Endothelial cell of umbilical vein (primary cell): ENCODE measurements around the gene PLD1. TPM values are rescaled to one million over a fixed set of nuclear protein-coding genes. Genes with fewer than 3 reads are reported as not detected.

Source experiments
- BruUV-seq: library from RNA; stranded (reverse); fragments of 400-500 nt; replicated peaks from 2 replicates; lab custom pipeline; 2021; lab: Mats Ljungman, UMichigan
- CTCF ChIA-PET: fragments of 300-600, 350-600 bp; sonication (Branson Sonifier 250); formaldehyde crosslinking; loops from one replicate; lab custom pipeline; 2021; ENCODE audit warnings: antibody characterized with exemption, inconsistent platforms; lab: Charles Lee
- POLR2A ChIA-PET: fragments of 300-600, 350-600 bp; sonication (Branson Sonifier 250); formaldehyde crosslinking; loops from one replicate; lab custom pipeline; 2021; ENCODE audit warnings: antibody characterized with exemption, inconsistent platforms; lab: Charles Lee
- DNase-seq: peaks from one replicate; pipeline ENCODE4 v3.0.0-alpha.2; 2011; ENCODE audit warnings: low read depth, low spot score
- FAIRE-seq: peaks from 2 replicates; lab custom pipeline; 2011; peaks lifted over from hg19 to GRCh38; lab: Jason Lieb, UNC
- H2AFZ ChIP-seq: 2 replicates; pipeline ENCODE4 v1.6.0; 2012; ENCODE audit warnings: low read depth, low read length, control low read depth, inconsistent platforms
- H3K27ac ChIP-seq: 2 replicates; pipeline ENCODE4 v1.5.1; 2011; ENCODE audit warnings: low read depth, mild to moderate bottlenecking, control low read depth, low read length, moderate library complexity; ENCODE audit not compliant: insufficient read depth
- H3K27me3 ChIP-seq, 2 experiments: 2 replicates each; pipeline versions ENCODE4 v1.6.0 to v1.6.1; 2011; ENCODE audit warnings: low read length in 2 of 2, mixed read lengths in 1 of 2; ENCODE audit not compliant: control insufficient read depth in 2 of 2, insufficient read depth in 2 of 2
- H3K36me3 ChIP-seq, 2 experiments: 2 replicates in 1 of 2; 3 replicates in 1 of 2; pipeline ENCODE4 v1.5.1; 2011; ENCODE audit warnings: low read length in 2 of 2, mild to moderate bottlenecking in 1 of 2, moderate library complexity in 1 of 2; ENCODE audit not compliant: control insufficient read depth in 2 of 2, insufficient read depth in 2 of 2; ENCODE audit errors: extremely low read depth in 1 of 2
- H3K4me1 ChIP-seq: 3 replicates; pipeline ENCODE4 v1.5.1; 2011; ENCODE audit warnings: mild to moderate bottlenecking, low read length; ENCODE audit not compliant: control insufficient read depth, insufficient read depth; ENCODE audit errors: extremely low read depth
- H3K4me2 ChIP-seq: 2 replicates; pipeline ENCODE4 v1.6.1; 2011; ENCODE audit warnings: low read length, control low read depth, mixed read lengths; ENCODE audit not compliant: insufficient read depth
- H3K4me3 ChIP-seq, 3 experiments: fragments of 200-600 bp in 1 of 3; sonication (generic), shearing (Covaris generic) in 1 of 3; replicated peaks in 1 of 3; 2 replicates each; pipeline ENCODE4 v1.5.1; 2011 to 2016; ENCODE audit warnings: control low read depth in 3 of 3, low read length in 3 of 3, mild to moderate bottlenecking in 2 of 3, inconsistent platforms in 1 of 3, low read depth in 1 of 3, moderate library complexity in 1 of 3; ENCODE audit not compliant: insufficient read depth in 1 of 3
- H3K79me2 ChIP-seq: 2 replicates; pipeline ENCODE4 v1.6.0; 2012; ENCODE audit warnings: low read length, inconsistent platforms; ENCODE audit not compliant: control insufficient read depth, insufficient read depth
- H3K9ac ChIP-seq: replicated peaks from 2 replicates; pipeline ENCODE3; 2011; ENCODE audit warnings: low read length, control low read depth; ENCODE audit not compliant: insufficient read depth; ENCODE audit errors: extremely low read depth
- H3K9me1 ChIP-seq: replicated peaks from 3 replicates; pipeline ENCODE4 v1.6.0; 2011; ENCODE audit warnings: mild to moderate bottlenecking, low read length; ENCODE audit not compliant: control insufficient read depth, insufficient read depth; ENCODE audit errors: extremely low read depth
- H3K9me3 ChIP-seq: replicated peaks from 2 replicates; pipeline ENCODE4 v1.5.1; 2012; ENCODE audit warnings: low read length, inconsistent platforms; ENCODE audit not compliant: control insufficient read depth, insufficient read depth
- H4K20me1 ChIP-seq: replicated peaks from 2 replicates; pipeline ENCODE3; 2011; ENCODE audit warnings: mild to moderate bottlenecking, low read length; ENCODE audit not compliant: control insufficient read depth, insufficient read depth; ENCODE audit errors: extremely low read depth
- CTCF ChIP-seq, 2 donors: IDR thresholded peaks; 1 replicate in 1 of 2; 2 replicates in 1 of 2; pipeline ENCODE4 v1.5.1; 2011; ENCODE audit warnings: low read length in 2 of 2, mild to moderate bottlenecking in 2 of 2, moderate library complexity in 2 of 2, control low read depth in 1 of 2, inconsistent platforms in 1 of 2, low read depth in 1 of 2; ENCODE audit not compliant: insufficient read depth in 1 of 2; ENCODE audit errors: extremely low read depth in 1 of 2
- EZH2 ChIP-seq: IDR thresholded peaks from 2 replicates; pipeline ENCODE4 v1.6.1; 2012; ENCODE audit warnings: borderline replicate concordance, low read depth, mild to moderate bottlenecking, moderate library complexity, low read length, inconsistent platforms; ENCODE audit not compliant: severe bottlenecking
- FOS ChIP-seq: IDR thresholded peaks from 2 replicates; pipeline ENCODE4 v1.6.1; 2011; ENCODE audit warnings: mild to moderate bottlenecking, low read length, moderate library complexity, borderline replicate concordance; ENCODE audit not compliant: insufficient read depth
- GATA2 ChIP-seq: IDR thresholded peaks from 2 replicates; pipeline ENCODE4 v1.7.0; 2011; ENCODE audit warnings: low read depth, mild to moderate bottlenecking, moderate library complexity, mixed read lengths, low read length; ENCODE audit not compliant: insufficient read length, insufficient read depth
- JUN ChIP-seq: IDR thresholded peaks from 2 replicates; pipeline ENCODE4 v1.6.1; 2011; ENCODE audit warnings: borderline replicate concordance, low read depth; ENCODE audit not compliant: insufficient read length, insufficient read depth
- MYC ChIP-seq: IDR thresholded peaks from one replicate; pipeline ENCODE4 v1.6.1; 2011; ENCODE audit warnings: mild to moderate bottlenecking, low read depth, low read length
- POLR2A ChIP-seq: IDR thresholded peaks from 2 replicates; pipeline ENCODE4 v1.6.1; 2012; ENCODE audit warnings: low read depth, mild to moderate bottlenecking, control low read depth, low read length
- POLR2AphosphoS5 ChIP-seq: IDR thresholded peaks from 2 replicates; pipeline ENCODE4 v1.6.1; 2012; ENCODE audit warnings: low read depth, mild to moderate bottlenecking, control low read depth, low read length, moderate library complexity; ENCODE audit not compliant: insufficient read depth
- dilution Hi-C: fragments of 300-500 bp; cut with MboI; formaldehyde crosslinking; loops from one replicate; pipeline ENCODE4 v1.15.0; 2019; ENCODE audit warnings: low sequenced_read_pairs; ENCODE audit not compliant: extremely low pct_ligation_motif_present
- intact Hi-C: fragments of 100-400 bp; cut with micrococcal nuclease; formaldehyde crosslinking; loops from one replicate; pipeline ENCODE4 v1.10.0; 2022
- polyA plus RNA-seq, 4 experiments: library from polyadenylated mRNA; depleted of rRNA in 3 of 4; stranded (reverse) in 3 of 4; unstranded in 1 of 4; fragments of >200 nt; gene quantifications; 2 replicates each; pipeline versions ENCODE4 v1.2.1 to v1.2.3, GENCODE V29; 2011 to 2012; ENCODE audit warnings: missing spikeins in 1 of 4
- total RNA-seq: library from RNA; stranded (reverse); gene quantifications from 2 replicates; pipeline ENCODE4 v1.2.3, GENCODE V29; 2021

The PLD1 gene
- total and polyA plus RNA-seq, 2 donors (not counting 3 experiments of a cell fraction or from before 2014, with no cell fraction given) = 42.0 to 108 TPM

- TF ChIP-seq MYC = no peak
- TF ChIP-seq POLR2A = no peak
- TF ChIP-seq CTCF (IDR thresholded peaks at IDR 0.05; ENCODE audit: extremely low read depth in 1 of 2, insufficient read depth in 1 of 2, low read depth in 1 of 2, low read length in 2 of 2) = no peak
- TF ChIP-seq EZH2 = no peak
- no peak for TF ChIP-seq GATA2
- TF ChIP-seq POLR2AphosphoS5 = no peak
- TF ChIP-seq JUN = no peak
- no peak for TF ChIP-seq FOS
- ChIA-PET CTCF (no interaction called here), POLR2A (interaction anchor here (0.7 kb wide), 1 partner anchor 284 kb away, joined by 3 read pairs; no protein-coding TSS in a partner anchor)
- Histone ChIP-seq H3K9me1 (no peaks in the 10 kb centered on the region), H4K20me1 (no peaks in the 10 kb centered on the region), H3K4me3 (no peak overlapping the region), H2AFZ (no peak overlapping the region), H3K4me2 (no peak overlapping the region), H3K27me3 (no peaks in the 10 kb centered on the region), H3K27ac (no peak overlapping the region), H3K4me1 (no peaks in the 10 kb centered on the region), H3K9me3 (no peaks in the 10 kb centered on the region), H3K9ac (no peak overlapping the region), H3K36me3 (peaks cover 2 to 10% of the 10 kb centered on the region in 2 experiments), H3K79me2 (no peaks in the 10 kb centered on the region)
- no peak for DNase-seq
- no peak for FAIRE-seq
- dilution Hi-C loops (no loop called here), intact Hi-C loops (no loop called here)
- BruUV-seq = no TSS peak
Observed at GRCh38 chr3:171620825-171621434, 189.4 kb downstream of the PLD1 start.
